CD4-positive, alpha-beta T cell treated with Interleukin-6 for 4 hours (primary cell): Measurements from ENCODE around the gene FOXO1.

Source experiments
- DNase-seq: peaks from one replicate; pipeline ENCODE4 v3.0.0-alpha.2; 2020; ENCODE audit warnings: mixed read lengths

Gene FOXO1

DNA sequence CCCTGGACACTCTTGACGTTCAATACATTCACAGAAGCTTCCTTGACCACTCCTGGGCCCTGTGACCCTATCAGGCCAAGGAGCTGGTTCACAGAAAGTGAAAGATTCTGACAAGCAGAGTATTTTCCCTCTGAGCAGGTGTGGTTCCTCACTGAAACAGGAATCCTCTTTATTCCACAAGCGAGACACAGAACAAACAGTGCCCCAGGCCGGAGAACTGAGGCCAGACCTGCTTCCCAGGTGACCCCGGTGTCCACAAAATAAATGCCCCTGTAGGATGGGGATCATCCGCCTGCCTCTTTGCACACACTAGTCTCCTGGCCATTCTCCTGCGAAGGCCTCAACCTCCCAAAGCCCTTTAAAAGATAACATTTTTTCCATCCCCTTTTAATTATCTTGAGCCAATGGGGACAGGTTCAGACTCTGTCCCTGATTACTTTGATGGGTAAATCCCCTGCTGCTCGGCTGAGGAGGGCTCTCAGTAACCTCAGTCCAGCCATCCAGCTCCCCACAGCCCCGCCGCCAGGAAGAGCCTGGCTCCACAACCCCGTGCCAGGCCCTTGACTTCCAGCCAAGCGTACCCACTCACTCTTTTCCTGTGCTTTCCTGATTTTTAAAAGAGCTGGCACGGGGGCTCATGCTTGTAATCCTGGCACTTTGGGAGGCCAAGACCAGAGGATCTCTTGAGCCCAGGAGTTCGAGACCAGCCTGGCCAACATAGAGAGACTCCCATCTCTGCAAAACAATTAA is 129.1 kb downstream of the FOXO1 start:
- DNase-seq: no peak

DNA sequence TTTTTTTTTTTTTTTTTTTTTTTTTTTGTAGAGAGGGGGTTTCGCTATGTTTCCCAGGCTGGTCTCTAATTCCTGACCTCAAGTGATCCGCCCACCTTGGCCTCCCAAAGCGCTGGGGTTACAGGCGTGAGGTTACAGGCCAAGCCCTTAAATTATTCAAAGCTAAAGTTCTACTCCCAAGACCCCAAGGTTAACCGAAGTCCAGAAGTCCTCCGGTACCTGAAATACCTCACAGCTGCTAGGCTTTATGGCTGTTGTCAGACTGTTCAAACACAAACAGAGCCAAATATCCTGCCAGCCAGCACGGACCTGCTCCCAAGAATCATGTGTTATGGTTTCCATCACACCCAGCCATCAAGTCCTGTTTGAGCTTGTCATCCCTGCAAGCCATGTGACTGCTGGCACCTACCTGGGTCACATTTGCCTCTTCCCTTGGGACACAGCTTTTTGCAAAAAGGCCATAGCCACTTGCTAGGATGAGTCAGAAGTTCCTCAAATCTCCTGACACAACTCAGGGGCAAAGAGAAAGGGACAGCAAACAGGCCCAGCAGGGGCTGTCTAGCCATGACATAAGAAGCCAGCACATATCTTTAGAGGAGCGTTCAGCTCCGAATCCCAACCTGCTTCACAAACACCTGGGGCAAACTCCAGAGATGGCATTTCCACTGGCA is 129.9 kb downstream of the FOXO1 start:
- no peak for DNase-seq

DNA sequence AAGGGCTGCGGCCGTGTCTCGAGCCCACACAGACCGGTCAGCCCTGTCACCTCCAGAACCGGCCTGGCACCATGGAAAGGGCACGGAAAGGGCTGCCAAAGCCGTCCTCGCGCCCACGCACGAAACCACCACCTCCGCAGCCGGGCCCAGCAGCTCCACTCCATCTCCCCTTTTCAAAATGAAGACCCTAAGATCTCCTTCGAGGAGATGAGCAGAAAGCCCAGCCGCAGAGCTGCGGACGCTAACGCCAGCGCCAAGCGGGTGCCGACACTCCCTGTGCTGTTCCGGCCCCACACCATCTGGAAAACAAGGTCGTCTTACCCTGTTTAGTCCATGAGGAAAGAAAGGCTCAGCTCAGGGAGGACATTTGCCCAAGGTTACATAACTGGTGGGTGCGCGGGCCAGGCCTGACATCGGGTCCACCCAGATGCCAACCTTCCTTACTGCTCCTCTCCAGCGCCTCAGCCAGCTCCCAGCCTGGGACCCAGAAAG is 131.1 kb downstream of the FOXO1 start:
- DNase-seq: no peak

DNA sequence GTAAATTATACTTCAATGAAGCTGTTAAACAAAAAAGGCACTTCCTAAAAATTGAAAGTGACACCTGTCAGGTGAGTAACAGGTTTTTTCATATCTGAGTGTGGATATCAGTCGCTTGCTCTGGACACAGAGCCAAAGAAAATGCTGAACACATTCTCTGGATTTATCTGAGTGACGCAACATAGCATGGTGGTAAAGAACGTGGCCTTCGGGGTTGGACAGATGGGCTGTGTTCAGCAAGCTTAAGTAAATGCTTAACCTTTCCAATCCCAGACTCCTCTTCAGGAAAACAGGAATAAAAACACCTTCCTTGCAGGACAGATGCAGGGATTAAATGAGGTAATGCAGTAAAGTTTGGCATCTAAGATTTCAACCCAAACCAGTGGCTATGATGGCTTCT is 132.0 kb downstream of the FOXO1 start:
- no peak for DNase-seq

DNA sequence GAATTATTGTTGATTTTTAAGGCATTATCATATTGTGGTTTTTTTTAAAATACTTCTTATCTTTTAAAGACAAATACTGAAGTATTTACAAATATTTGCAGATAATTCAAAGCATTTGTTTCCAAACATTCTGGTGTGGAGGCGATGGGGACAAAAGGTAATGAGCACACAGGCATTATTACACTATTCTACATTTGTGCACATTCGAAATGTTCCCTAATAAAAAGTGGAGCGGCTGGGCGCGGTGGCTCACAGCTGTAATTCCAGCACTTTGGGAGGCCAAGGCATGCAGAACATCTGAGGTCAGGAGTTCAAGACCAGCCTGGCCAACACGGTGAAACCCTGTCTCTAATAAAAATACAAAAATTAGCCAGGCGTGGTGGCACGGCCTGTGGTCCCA is 133.4 kb downstream of the FOXO1 start:
- no peak for DNase-seq

DNA sequence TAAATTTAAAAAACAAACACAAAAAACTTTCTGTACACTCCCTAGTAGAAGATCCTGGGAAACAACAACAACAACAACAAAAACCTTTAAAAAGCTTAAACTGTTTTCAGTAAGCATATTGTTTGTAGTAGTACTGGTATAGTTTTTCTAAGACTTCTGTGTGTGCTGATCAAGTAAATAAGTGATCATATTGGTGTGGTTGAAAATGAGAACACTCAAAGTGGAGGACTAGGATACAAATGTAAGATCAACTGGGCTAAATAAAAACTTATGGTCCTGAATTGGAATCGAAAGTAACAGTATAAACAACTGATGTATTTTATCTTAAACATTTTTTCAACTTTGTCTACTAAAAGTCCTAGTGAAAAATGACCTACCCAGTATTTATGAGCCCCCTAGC is 135.5 kb downstream of the FOXO1 start:
- DNase-seq: no peak

DNA sequence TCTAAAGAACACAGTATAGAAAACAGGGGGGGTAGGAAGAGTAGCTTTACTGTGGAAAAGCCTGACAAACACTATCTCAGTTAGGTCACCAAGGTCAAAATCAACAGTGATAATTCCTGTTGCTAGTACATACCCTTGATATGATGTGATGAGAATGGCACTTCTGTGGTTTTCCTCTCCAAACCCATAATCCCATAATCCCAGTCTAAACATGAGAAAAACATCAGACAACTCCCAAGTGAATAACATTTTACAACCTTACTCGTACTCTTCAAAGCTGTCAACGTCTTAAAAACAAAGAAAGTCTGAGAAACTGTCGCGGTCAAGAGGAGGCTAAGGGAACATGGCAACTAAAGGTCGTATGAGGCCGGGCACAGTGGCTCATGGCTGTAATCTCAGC is 137.6 kb downstream of the FOXO1 start:
- no peak for DNase-seq

DNA sequence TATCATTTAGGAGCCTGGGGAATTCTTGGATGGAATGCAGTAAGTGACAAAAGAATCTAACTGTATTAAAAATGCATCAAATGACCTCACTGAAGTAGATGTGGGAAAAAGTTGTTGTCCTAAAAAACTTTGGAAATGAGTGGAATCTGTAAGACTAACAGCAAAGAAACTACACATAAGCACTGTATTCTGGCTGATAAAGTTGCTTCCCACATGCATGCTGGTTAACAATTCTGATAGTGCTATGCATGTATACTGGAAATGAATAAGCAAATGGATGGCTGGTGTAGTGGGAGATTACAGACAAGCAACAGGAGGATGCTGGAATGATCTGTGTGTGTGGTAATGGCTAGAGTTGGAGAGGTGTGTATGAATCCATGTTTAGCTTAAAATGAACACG is 138.5 kb downstream of the FOXO1 start:
- DNase-seq: no peak

DNA sequence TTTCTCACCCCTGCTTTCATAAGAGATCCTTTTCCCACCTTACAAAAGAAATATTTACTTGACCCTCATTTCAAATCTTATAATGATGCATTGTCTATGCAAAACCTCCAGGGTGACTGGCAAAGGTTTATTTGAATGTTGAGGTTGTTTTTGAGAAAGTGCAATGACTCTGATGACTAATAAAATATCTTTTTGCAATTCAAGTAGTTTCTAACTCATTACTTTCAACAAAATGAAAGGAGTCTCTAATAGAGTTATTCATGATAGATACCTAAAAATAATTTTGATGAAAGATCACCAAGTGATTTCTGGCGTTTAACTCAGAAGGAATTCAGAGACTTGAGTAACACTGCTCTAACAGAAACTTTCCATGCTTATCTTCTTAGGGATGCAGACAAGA is 144.2 kb downstream of the FOXO1 start:
- no peak for DNase-seq

DNA sequence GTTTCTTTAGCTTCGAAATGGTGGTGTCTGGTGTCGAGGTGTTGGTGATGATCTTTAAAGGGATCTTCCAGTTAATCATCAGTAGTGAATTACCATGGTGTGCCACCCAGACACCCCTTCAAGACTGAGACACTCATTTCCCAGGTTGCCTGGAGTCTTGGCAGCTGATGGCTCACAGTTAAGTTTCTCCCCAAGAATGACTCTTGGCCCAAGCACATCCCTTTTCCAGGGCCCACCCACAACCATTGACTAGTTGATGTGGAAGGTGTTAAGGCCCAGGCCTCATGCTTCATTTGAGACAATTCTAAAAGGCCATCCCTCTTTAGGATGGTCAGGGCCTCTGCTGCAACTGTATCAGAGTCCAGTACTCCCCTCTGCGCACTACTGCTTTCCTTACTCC is 145.5 kb downstream of the FOXO1 start:
- no peak for DNase-seq

DNA sequence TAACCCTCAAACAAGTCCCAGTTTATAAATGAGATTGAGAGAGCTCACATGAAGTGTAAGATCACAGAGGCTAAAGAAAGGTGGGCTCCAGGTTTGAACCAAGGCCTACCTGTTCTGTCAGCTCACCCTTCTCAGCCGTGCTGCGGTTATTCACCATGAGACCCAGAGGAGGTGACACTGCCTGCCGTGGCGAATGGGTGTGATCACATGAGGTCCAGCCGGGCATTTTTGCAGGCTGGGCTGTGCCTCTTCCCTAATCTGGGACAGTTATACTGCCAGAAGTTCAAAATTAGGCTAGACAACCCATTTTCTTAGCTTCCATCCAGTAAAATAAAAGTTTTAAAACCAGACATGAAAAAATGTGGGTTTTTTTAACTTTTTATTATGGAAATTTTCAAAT is 146.8 kb downstream of the FOXO1 start:
- DNase-seq: no peak

DNA sequence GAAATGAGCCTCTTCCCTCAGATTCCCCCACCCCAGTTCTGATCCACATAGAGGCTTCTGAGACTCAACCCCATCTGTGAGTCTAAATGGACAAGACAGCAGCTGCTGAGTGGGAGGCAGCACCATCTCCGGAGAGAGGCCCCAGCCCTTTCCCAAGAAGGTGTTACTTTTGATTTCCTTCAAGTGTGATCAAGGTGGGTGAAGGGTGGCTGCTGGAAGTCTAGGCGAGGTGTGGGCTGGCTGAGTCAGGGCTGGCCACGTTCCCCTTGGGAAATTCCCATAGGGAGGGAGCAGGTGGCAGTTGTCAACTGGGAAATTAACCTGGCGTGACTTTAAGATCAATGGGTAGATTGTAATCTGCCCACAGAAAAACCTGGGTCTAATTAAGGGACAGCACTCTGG is 148.0 kb downstream of the FOXO1 start:
- DNase-seq: peak; percentile 27

DNA sequence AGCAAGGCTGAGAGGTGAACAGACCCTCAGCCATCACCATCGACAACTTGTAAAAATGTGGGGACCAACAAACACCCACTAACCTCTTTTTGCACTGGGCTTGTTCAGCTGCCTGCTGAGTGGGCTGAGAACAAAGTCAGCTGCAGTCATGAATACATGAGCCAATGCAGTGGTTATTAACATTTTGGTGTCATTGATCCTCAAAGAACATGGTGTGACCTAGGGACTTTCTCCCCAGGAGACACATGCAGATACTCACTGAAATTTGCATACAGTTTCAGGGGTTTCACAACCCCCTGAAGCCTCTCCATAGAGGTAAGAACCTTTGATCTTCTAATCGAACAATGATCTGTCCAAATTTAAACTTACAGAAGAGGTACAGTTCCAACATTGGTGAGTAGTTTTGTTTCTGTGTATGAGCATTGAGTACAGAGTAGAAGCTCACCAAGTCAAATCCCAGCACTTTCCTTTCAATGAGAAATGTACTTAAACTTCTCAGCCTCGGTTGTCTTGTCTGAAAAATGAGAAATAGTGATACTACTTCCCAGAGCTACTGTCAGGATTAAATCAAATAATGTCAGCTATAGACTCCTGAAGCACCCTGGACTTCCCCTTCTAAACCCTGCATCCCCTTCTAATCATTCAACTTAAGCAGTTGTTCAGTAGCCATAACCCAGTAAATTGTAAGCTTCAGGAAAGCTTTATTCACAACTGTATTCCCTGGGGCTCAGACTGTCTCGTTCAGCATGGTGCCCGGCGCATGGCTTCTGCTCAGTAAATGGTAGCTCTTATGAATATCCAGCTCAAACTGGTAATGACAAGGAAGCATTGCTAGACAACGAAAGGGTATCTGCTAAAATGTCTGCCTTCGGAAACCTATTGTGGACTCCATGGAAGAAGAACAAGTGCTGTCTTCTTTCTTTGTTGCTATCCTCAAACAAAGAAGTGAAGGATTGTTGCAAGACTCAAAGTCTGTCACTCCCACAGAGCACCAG is 148.7 kb downstream of the FOXO1 start:
- no peak for DNase-seq

DNA sequence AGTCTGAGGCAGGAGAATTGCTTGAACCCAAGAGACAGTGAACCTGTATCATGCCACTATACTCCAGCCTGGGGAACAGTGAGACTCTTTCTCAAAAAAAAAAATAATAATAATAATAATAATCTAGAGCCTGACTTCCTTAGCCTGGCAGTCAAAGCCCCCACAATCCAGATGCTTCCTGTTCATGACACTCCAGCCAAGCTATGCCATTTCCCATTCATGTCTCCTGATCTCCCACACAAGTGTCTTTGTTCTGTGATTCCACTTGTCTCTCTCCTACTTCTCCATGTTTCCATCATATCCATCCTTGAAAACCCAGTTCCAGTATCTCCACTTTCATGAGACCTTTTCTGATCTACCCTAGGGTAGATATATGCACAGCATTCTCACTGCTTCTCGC is 150.7 kb downstream of the FOXO1 start:
- no peak for DNase-seq

DNA sequence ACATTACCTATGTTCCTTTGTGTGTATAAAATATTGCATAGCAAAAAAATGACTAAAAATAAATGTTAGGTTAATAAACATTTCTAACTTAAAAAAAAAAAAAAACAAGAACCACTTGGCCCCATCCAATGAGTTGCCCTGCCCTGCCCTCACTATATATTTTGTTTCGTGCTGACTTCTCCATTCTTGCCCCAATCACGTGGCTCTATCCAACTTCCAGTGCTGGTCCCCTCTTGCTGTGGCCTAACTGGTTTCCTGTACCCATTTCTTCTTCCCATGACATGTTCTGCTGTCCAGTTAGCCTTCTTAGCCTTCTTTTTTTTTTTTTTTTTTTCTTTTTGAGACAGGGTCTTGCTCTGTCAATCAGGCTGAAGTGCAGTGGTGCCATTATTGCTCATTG is 151.6 kb downstream of the FOXO1 start:
- DNase-seq: no peak

DNA sequence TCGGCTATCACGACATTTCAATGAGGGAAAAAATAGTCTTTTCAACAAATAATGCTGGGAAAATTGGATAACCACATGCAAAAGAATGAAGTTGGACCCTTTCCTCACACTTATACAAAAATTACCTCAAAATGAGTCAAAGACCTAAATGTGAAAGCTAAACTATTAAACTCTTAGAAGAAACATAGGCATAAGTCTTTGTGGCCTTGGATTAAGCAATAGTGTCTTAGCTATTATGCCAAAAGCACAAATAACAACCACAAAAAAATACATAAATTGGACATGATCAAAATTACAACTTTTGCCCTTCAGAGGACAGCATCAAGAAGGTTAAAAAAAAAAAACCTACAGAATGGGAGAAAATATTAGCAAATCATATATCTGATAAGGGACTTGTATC is 156.6 kb downstream of the FOXO1 start:
- no peak for DNase-seq

DNA sequence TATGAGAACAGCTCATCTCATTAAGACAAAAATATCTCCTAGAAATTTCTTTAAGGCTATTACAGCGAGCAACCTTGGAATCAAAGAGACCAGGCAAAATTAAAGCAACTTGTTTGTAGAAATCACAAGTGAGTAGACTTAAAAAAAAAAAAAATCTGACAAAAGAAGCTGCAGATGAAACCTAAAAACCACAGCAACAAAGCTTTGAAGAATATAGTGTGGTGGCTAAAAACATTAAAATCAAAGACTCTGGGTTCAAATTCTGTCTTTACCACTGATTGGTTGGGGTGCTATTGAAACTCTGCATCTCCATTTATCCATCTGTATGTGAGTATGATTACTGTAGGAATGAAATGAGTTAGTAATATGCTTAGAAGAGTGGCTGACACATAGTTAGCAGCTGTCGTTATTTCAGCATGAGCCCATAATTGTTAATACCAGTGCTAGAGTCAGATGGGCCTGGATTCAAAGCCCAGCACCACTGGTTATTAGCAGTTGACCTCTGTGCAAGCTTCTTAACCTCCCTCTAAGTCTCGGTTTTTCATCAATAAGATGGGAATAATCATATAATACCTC is 157.6 kb downstream of the FOXO1 start:
- DNase-seq: no peak

DNA sequence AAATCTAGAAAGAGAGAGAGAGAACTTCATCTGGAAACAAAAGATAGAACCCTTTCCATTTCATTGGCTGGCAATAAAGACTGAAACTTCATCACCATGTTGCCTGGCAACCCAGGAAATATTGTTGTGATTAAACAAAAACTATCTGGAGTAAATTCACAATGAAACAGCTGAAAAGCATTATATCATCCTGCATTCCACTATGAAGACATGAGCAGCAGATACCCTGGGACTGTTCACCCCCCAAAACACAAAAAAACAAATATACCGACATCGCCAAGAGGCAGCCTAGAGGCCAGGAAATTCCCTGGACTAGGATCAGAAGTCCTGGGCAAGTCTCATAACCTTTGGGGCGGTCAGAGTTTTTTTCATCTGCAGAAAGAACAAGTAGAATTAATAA is 158.3 kb downstream of the FOXO1 start:
- no peak for DNase-seq

DNA sequence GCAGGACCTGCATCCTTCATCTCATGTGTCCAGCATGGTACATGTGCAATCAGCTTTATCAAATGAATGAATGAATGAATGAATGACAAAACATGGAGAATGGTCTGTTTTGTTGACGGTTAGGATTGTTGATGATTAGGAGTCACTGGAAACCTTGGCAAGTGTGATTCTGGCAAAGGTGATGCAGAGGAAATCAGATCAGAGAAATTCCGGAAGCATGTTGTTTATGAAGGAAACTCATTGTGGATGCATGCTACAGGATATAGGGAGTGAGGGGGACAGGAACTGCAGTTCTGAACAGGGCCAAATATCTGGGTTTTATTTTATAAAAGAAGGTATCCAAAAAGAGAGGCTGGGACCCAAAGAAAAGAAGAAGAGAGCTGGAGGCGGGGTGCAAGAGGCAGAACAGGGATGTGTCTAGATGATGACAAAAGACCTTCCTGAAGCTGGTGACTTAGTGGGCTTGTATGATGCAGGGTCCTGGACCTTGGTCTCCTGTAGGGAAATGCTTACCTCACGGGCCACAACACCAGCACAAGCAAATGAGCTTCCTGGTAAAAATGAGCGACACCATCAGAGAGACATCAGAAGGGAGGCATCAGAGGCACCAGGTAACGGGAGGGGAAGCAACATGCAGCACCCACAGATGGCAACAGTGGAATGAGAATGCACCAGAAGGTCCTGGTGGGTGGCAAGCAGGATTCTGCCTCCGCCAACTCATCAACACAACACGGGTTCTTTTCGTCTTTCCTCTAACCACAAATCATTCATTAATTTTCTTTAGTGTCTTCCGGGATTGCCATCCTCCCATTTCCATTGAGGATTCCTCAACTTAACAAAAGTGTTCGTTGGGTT is 159.6 kb downstream of the FOXO1 start:
- DNase-seq: no peak
